Mucosa of rectum (tissue), 2 donors: ENCODE data around the gene MTHFR.

ENCODE experiments used
- H3K27ac ChIP-seq, 2 donors: one replicate each; pipeline ENCODE4 v1.7.0; 2013; ENCODE audit warnings: inconsistent platforms in 2 of 2, low read depth in 2 of 2, low read length in 2 of 2
- H3K27me3 ChIP-seq, 2 donors: one replicate each; pipeline ENCODE4 v1.7.0; 2013; ENCODE audit warnings: low read length in 2 of 2; ENCODE audit not compliant: control insufficient read depth in 2 of 2, insufficient read depth in 2 of 2
- H3K36me3 ChIP-seq, 2 donors: one replicate each; pipeline ENCODE4 v1.7.0; 2013; ENCODE audit warnings: low read length in 2 of 2; ENCODE audit not compliant: control insufficient read depth in 2 of 2, insufficient read depth in 2 of 2
- H3K4me1 ChIP-seq, 2 donors: one replicate each; pipeline ENCODE4 v1.7.0; 2013; ENCODE audit warnings: low read length in 2 of 2, mild to moderate bottlenecking in 1 of 2; ENCODE audit not compliant: control insufficient read depth in 2 of 2, insufficient read depth in 2 of 2
- H3K4me3 ChIP-seq, 2 donors: one replicate each; pipeline ENCODE4 v1.7.0; 2013; ENCODE audit warnings: low read length in 2 of 2
- H3K9ac ChIP-seq, 2 donors: one replicate each; pipeline ENCODE4 v1.7.0; 2013; ENCODE audit warnings: low read length in 2 of 2, low read depth in 1 of 2, mild to moderate bottlenecking in 1 of 2
- H3K9me3 ChIP-seq, 2 donors: one replicate each; pipeline ENCODE4 v1.7.0; 2013; ENCODE audit warnings: low read length in 2 of 2; ENCODE audit not compliant: control insufficient read depth in 2 of 2
- donor health status: healthy.
- donor health status: Normal muscosa, but diverticular disease.

The MTHFR gene

DNA sequence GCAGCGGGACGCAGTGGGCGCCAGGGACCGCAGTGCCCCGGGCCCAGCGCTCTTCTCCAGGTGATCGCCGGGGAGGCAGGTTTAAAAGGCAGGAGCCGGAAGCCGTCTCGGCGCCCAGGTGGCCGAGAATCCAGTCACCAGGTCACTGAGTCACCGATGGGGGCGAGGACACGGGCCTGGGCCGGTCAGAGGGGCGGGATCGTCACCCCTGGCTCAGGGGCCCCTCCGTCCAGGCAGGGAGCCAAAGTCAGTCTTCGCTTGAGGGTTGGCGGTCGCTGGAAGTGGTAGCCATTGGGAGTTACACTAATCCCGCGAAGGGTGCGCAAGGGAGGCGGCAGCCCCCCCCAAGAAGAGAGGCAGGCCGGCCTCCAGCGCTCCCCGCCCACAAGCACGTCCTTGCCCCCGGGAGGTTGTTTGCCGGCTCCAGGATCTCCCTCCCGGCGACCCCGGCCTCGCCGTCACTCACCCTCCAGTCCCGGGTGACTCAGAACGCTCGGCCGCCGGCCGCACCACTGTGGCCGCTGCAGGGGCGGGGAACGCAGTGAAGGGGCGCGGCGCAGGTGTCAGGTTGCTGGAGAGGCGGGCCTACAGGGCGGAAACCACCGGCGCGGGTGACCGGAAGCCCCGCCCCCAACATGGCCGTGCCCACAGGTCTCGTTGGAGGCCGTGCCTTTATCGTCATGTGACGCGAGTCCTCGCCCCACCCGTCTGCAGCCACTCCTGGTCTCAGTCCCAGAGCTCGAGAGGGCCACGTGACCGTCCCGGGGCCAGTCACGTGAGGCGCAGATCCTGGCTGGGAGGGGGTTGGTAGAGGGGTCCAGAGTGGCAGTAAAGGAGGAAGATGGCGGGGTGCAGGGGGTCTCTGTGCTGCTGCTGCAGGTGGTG is at the start of gene MTHFR, which contains the start of gene CLCN6:
MTHFR (minus strand) TSS at position 543 of the 885 bp plus-strand sequence. CDS start 2,848 bp downstream, outside the sequence.
CLCN6 (plus strand) TSS at position 770 of the 885 bp plus-strand sequence; CDS start at position 842, 72 bp downstream.
- Histone ChIP-seq H3K27ac (peak within 1 kb of the TSS; percentile 96 to 98), H3K36me3 (peaks cover 10 to 11% of the 10 kb centered on the region in 2 donors), H3K9me3 (no peaks in the 10 kb centered on the region), H3K27me3 (no peaks in the 10 kb centered on the region), H3K4me1 (peaks cover 38 to 45% of the 10 kb centered on the region in 2 donors), H3K9ac (peak within 1 kb of the TSS; percentile 94 to 96), H3K4me3 (peak within 1 kb of the TSS; percentile 89 to 90)

DNA sequence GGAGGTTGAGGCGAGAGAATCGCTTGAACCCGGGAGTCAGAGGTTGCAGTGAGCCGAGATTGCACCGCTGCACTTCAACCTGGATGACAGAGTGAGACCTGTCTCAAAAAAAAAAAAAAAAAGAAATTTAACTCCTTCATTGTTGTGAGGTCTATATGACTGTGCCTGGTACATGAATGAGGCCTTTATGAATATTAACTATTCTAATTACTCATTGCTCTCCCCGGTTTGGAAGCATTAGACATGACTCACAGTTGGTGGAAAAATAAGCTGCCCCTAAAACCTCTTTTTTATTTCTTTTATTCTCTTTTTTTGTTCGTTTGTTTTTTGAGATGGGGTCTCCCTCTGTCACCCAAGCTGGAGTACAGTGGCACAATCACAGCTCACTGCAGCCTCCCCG is 49.7 kb upstream of the MTHFR start:
- peaks cover 16 to 24% of the 10 kb centered on the region in 2 donors for H3K27me3 ChIP-seq
- H3K36me3 ChIP-seq = no peaks in the 10 kb centered on the region
- H3K4me3 ChIP-seq = no peak overlapping the region
- no peak overlapping the region for H3K9ac ChIP-seq
- no peaks in the 10 kb centered on the region for H3K9me3 ChIP-seq
- H3K27ac ChIP-seq = no peak overlapping the region
- H3K4me1 ChIP-seq = no peaks in the 10 kb centered on the region

DNA sequence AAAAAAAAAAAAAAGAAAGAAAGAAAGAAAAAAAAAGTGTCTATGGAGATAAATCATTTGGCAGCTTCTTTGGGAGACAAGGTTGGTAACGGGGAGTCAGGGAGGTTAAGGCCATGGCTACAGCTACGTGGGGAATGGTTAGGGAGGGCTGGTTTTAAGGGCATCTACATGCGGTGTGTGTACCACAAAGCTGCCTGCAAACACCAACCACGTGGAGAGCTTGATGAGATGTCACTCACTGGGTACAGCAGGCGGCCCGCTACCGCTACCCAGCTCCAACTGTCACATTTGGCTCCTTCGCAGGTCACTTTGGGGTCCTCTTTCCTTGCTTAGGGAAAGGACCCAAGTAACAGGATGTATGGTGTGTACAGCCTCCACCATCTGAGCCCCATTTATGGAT is 48.8 kb upstream of the MTHFR start:
- H3K27ac ChIP-seq = no peak overlapping the region
- H3K9me3 ChIP-seq = no peaks in the 10 kb centered on the region
- H3K4me3 ChIP-seq = no peak overlapping the region
- H3K27me3 ChIP-seq = peaks cover 11 to 21% of the 10 kb centered on the region in 2 donors
- no peak overlapping the region for H3K9ac ChIP-seq
- no peaks in the 10 kb centered on the region for H3K4me1 ChIP-seq
- H3K36me3 ChIP-seq = no peaks in the 10 kb centered on the region

DNA sequence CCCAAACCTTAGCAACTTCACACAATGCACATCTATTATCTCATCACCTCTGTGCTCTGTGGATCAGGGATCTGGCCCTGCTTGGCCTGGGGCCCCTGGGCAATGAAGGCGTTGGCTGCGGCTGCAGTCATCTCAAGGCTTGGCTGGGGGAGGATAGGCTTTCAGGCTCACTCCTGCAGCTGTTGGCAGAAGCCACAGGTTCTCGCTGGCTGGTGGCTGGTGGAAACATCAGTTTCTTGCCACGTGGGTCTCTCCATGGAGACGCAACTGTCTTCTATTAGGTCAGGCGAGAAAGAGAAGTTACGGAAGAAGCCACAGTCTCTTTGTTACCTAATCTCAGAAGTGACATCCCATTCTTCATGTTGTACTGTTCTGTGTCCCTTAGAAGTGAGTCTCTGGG is 45.4 kb upstream of the MTHFR start:
- Histone ChIP-seq H3K9me3 (no peaks in the 10 kb centered on the region), H3K27me3 (peaks cover 0 to 3% of the 10 kb centered on the region in 2 donors), H3K27ac (no peak overlapping the region), H3K9ac (no peak overlapping the region), H3K4me3 (no peak overlapping the region), H3K36me3 (peaks cover 3% of the 10 kb centered on the region in 2 donors), H3K4me1 (no peaks in the 10 kb centered on the region)

DNA sequence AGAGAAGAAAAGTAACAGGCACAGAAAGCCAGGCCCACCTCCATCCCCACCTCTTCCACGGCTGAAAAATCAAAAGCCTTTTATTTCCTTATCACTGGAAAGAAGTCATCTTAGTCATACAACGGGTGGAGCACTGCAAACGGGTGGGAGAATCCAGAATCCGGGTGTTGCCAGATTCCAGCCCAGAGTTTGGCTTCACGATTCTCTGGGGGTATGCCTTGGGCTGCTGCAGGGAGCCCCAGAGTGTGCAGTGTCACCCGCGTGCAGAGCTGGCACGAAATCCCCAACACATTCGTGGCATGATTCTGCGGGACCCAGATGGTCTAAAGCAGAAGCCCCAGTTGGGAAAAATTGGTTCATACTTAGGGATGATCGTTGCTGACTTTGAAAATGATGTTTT is 44.4 kb upstream of the MTHFR start:
- H3K36me3 ChIP-seq = peaks cover 3 to 6% of the 10 kb centered on the region in 2 donors
- no peak overlapping the region for H3K27ac ChIP-seq
- peaks cover 0 to 3% of the 10 kb centered on the region in 2 donors for H3K27me3 ChIP-seq
- H3K9me3 ChIP-seq = no peaks in the 10 kb centered on the region
- no peak overlapping the region for H3K9ac ChIP-seq
- no peak overlapping the region for H3K4me3 ChIP-seq
- no peaks in the 10 kb centered on the region for H3K4me1 ChIP-seq

DNA sequence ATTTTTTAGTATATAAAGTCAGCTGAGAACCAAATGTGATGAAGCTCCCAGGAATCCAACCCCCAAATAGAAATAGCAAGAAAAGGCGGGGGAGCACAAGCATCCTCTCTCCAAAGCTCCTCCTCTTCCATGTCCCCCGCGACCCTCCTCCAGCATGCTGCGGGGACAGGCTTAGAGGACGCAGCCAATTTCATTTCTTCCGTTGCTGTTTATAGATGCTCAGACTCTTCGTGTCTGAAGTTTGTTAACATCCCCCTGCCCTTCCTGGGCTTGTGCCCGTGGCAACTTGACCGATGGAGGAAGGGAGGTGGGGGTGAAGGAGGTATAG is 42.6 kb upstream of the MTHFR start:
- Histone ChIP-seq H3K27me3 (no peaks in the 10 kb centered on the region), H3K9ac (no peak overlapping the region), H3K27ac (no peak overlapping the region), H3K36me3 (peaks cover 9 to 11% of the 10 kb centered on the region in 2 donors), H3K9me3 (no peaks in the 10 kb centered on the region), H3K4me3 (no peak overlapping the region), H3K4me1 (no peaks in the 10 kb centered on the region)

DNA sequence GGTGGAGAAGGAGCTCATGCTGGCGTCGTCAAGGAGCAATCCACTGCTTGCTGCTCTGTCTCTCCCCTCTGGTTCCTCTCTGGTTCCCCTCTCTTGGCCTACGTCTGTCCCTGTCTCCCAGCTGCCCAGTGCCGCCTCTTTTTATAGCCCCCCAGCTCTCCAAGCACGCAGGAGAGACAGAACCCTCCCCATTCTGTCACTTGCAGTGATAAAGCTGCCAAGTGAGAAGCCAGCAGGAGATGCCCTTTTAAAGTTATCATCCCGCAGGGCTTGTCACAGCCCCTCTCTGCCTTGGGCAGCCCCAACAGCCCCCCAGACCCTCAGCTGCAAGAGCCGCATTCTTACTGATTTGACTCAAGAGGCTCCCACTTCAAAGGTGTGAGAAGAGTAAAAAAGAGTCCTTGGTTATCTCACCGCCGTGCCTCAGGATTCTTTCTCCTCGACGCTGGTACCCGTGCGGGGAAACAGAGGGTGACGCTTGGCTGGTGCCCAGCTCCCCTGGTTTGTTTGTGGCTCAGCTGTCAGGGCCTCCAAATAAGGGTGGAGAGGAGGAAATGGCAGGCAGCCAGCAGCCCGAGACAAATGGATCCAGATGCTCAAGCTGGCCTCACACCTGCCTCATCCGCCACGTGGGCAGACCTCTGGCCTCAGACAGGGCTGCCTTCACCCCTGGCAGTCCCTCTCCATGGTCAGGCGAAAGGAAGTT is 42.1 kb upstream of the MTHFR start, which contains the start of gene NPPA:
NPPA (minus strand) TSS at position 117 of the 706 bp plus-strand sequence; CDS start at position 18, 99 bp downstream.
- Histone ChIP-seq H3K9ac (no peak within 1 kb of the TSS), H3K27me3 (no peaks in the 10 kb centered on the region), H3K36me3 (peaks cover 9 to 11% of the 10 kb centered on the region in 2 donors), H3K4me1 (no peaks in the 10 kb centered on the region), H3K4me3 (no peak within 1 kb of the TSS), H3K27ac (no peak within 1 kb of the TSS), H3K9me3 (no peaks in the 10 kb centered on the region)

DNA sequence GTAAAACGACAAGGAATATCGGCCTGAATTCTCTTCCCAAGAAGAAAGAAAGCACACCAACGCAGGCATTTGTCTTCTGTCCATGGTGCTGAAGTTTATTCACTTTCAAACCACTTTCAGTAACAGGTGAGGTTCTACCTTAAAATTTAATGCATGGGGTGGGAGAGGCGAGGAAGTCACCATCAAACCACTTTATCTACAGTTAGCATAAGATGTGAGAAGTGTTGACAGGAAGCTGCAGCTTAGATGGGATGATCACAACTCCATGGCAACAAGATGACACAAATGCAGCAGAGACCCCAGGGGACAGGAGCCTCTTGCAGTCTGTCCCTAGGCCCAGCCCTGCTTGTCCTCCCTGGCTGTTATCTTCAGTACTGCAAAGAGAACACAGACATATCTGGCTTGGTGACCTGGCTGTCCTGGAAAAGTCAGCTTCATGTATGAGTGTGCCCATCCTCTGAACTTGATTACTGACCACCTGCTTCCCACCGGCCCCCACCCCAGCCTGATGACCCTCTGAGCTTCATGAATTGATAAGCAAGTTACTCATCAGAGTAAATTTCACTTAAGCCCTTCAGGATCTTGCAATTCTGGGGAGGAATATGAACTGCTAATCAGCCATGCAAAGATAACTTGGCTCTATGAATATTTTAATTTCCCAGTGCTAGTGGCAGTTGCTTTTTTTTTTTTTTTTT is 40.0 kb upstream of the MTHFR start:
- no peak overlapping the region for H3K4me3 ChIP-seq
- no peak overlapping the region for H3K27ac ChIP-seq
- no peaks in the 10 kb centered on the region for H3K9me3 ChIP-seq
- H3K36me3 ChIP-seq = peaks cover 29 to 31% of the 10 kb centered on the region in 2 donors
- H3K9ac ChIP-seq = no peak overlapping the region
- no peaks in the 10 kb centered on the region for H3K27me3 ChIP-seq
- no peaks in the 10 kb centered on the region for H3K4me1 ChIP-seq

DNA sequence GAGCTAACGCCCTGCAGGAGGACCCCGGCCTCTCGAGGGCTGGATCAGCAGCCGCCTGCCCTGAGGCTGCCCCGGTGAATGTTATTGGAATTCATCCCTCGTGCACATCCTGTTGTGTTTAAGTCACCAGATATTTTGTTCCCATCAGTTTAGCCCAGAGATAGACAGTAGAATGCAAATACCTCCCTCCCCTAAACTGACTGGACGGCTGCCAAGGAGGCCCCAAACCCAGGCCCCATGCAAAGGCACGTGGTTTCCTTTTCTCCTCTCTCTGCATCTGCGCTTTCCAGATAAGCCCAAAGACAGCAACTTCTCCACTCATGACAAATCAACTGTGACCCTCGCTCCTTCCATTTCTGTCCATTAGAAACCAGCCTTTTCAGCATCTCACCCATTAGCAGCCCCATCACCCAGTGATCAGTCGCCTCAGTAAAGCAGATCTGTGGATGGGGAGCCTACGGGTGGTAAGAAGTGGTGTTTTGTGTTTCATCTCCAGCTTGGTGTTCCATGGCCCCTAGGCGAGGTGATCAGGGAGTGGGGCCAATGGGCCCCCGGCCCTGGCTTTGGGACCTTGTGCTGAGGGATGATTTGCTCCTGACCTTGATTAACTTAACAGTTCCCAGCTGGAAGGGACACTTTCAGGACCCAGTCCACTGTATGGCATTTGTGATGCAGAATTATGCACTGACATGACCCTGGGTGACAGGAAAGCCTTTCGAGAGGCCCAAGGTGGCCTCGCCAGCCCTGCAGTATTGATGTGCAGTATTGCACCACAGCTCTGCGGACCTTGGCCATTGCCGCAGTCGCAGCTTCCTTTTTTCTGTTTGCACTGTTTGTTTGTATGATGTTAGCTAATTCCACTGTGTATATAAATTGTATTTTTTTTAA is 36.6 kb upstream of the MTHFR start:
- Histone ChIP-seq H3K27me3 (no peaks in the 10 kb centered on the region), H3K4me1 (no peaks in the 10 kb centered on the region), H3K9me3 (no peaks in the 10 kb centered on the region), H3K4me3 (no peak overlapping the region), H3K9ac (no peak overlapping the region), H3K27ac (no peak overlapping the region), H3K36me3 (peaks cover 56 to 61% of the 10 kb centered on the region in 2 donors)
